Stimulated activated CD4-positive, alpha-beta T cell treated with anti-CD3 and anti-CD28 coated beads, Interleukin-15, amount 100 ng/mL, for 1 hour (primary cell): Measurements from ENCODE around the gene SV2B.

Source experiments
- DNase-seq, 2 donors: peaks; one replicate each; pipeline ENCODE4 v3.0.0-alpha.2; 2020; ENCODE audit warnings: low read depth in 1 of 2, low spot score in 1 of 2

SV2B gene

DNA sequence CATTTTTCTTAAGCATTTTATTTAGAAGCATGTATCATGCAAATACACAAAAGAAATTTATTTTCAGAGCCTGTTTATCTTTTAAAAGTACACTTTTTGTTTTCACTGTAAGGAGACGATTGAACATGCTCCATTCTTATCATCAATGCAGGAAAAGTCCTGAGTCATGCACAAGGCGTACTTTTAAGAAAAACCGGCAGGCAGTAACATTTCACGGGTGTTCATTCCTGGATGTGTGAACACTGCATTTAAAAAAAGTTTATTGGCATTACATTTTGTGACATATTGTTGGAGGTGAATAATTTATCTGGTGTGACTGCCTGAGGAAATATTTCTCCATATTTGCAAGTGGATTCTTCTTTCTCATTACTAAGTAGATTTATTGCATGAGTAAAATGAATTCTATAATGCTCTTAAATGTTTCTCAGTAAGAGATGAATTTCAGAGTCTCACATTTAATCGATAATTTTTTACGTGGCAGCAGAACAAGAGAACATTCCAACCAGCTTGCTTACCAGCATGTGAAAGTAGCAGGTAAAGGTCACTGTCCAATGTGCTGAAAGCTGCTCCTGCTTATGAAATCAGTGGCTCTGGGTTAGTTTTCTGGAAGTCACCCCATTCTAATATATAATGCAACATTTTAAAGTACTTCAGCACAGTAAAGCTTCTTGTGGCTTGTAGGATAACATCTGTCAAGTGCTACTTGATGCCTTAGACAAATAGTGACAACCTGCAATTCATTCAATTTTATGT lies 87.0 kb downstream of the SV2B start:
- DNase-seq: no peak

DNA sequence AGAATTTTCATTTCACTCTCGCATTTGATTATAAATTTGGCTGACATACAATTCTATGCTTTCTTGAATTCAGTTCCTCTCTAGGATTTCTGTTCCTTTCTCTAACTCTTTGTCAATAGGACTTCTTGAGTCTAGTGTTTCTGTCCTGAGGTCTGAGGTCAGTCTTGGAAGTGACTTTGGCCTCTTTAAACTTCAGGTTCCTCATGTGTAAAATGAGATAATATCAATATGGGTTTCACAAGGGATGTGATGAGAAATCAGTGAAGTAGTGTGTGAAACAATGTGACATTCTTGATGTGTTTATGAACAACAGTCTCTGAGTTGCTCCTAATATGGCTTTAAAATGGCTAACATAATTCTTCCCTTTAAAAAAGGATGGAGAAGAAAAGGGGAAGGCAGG lies 92.2 kb downstream of the SV2B start:
- DNase-seq: no peak

DNA sequence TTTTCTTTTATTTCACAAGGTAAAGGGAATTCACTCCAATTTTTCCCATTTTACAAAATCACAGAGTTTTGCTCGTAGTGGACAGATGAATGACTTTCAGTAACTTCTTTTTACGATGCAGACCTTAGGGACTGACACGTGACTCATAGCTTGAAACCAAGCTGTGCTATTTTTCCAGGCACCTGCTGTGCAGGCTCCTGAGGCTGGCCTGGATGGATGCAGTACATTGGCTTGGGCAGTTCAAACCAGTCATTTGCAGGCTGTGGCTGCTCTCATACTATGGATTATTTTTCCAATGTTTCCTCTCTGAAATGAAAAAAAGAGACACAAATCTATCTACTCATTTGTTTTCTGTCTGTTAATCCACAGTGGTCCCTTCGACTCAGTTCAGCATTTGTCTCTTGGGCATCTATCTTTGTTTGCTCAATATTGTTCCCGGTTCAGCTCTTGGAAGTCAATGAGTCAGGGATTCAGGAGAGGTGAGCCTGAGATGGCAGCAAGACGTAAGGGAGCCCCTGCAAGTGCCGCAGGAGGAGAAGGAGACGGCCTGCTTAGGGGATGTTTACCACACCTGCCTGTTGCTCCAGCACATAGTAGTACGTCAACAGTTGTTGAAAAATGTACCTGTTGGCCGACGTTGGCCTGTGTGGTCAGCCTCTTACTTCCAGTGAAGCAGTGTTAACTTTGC lies 92.8 kb downstream of the SV2B start:
- DNase-seq: no peak

DNA sequence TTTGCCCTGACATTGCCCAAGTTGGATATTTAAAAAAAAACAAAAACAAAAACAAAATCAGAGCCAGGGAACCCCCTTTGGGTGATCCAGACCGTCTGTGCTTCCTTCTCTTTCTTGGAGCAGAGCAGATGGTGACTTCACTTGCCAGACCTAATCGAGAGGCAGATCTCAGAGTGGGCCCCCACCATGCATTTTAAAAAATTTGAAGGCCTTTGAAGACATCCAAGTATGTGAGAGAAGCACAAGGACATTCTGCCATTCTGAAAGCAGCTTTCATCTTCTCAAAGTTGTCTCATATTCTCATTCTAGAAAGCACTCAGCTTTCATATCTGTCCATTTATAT lies 93.3 kb downstream of the SV2B start:
- no peak for DNase-seq

DNA sequence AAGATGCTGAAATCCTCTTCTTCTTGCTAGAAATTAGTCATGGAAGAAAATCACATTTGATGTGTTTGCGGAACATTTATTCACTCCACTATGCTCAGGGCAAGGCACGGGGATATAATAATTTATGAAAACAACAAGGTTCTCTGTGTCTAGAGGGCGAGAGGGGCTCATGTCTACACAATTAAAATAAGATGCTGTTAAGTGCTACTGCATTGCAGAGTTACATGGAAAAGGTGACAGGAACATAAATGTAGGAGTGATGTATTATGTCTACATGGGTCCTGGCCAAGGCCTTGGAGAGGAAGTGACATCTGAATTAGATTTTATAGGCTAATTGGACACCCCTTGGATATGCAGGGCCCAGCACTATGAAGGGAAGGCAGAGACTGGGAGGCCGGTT lies 96.1 kb downstream of the SV2B start:
- DNase-seq: no peak

DNA sequence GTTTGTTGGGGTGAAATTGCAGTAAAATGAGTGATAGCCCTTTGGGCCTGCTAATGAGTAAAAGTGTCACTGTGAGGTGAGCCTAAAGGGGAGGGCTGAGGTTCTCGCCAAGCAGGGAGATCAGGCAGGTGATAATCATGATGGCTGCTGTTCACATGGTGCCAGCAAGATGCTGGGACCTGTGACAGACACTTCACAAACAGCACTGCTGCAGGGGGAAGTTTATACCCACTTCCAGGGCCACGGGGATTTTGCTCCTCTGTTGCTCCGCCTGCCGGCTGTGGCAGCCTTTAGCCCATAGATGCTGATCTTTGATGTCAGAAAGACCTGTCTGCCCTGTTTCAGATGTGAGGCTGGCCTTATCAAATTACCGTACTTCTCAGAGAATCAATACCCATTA lies 96.7 kb downstream of the SV2B start:
- no peak for DNase-seq

DNA sequence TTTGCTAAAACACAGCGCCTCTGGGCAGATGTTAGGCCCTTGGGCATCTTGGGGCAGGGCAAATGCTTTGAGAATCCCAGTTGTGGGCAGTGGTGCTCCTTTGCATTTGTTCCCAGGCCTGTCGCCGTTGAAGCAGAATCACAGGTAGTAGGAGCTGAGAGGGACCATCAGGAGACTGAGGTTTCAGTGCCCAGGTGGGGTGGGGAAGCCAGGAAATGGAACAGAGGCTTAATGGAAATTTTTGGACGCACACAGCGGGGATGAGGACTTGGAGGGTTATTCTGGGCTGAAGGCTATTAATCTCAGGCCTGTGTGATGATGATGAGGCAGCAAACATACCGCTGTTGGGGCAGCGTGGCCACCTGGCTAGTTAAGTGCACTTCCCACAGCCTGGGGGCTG lies 99.5 kb downstream of the SV2B start:
- no peak for DNase-seq

DNA sequence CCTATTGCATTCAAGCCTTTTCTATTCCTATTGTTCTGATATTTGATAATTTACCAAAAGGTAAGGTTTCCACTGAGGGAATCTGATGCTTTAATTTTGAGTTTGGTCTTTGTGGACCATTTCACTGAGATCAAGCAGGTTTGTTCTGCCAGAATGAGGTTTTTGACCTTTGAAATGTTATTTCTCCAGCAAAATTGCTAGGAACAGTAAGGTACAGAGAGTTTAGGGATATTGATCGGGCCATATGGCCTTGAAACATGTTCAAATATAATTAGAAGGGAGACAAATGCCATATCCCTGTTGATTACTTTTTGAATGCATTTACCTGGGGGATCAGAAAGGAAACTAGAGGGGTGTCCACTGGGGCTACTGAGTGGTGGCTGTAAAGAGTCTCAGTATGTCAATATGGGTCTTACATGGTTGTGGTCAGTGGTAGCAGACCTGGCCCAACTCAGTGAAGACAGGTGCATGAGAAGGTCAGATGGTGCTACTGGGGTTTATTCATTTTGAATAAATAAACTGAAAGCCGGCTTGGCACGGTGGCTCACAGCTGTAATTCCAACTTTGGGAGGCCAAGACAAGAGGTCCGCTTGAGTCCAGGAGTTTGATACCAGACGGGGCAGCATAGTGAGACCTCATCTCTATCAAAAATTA lies 100.2 kb downstream of the SV2B start:
- DNase-seq: no peak

DNA sequence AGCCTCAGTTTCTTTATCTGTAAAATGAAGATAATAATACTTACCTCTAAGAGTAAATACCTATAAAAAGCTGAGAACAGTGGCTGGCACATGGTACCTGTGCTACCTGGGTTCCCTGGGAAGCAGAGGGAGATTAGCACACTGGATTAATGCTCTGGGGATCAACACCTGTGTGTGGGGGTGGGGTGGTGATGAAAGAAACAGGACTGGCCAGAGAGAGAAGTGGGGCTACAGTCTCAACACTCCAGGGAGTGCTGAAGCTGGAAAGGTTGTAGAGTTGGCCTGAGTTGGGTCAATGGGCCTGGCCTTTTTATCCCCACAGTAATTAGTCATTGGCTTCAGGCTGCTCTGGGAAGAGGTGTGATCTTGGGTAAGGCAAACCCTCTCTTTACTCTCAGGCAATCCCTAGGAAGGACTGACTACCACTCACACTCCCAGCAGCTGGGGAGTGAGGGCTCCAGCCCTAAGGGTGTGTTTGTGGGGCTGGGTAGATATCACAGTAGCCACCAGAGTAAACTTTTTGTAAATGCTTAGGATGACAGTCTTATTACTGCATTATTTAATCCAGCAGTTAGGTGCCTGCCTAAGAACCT lies 102.5 kb downstream of the SV2B start:
- DNase-seq: no peak

DNA sequence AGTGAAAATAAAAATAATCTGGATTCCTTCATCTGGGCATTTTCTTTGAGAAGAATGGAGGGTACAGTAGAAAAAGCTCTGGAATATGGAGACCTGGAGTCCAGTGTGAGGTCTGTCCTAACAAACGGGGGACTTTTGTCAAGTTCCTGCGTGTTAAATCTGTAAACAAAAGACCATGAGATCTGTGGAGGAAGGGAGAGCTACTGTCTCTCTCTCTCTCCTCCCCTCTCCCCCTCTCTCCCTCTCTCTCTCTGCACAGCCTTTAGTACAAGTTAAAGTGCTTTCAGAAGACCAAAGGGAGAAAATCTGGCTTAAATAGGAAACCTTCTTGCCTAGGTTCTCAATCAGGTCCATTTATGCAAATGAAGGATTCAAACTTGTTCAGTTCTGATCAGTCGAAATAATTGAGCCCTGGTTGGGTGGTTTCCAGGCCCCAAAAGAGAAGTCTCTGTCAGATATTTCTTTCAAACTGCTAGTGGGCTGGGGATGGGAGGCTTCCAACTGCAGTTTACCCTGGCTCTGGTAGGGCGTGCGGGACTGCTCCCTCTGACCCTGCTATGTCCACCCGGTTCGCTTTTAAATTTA lies 103.7 kb downstream of the SV2B start:
- no peak for DNase-seq

DNA sequence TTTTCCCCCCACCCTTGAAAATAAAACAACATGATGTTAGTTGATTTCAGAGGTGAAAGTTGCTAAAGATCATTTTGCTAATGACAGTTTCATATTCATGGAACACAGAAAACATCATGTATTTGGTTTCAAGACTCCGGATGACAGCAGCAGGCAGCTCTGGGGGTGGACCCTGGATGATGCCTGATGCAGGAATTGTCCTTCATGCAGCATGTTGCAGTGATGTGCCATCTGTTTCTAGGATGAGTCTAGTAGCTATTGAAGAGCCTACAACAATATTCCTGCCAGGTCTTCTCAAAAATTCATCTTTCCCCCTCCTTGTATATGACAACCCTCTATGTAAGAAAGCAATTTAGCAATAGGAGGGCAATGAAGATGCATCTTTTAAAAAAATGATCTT lies 108.3 kb downstream of the SV2B start:
- DNase-seq: no peak

DNA sequence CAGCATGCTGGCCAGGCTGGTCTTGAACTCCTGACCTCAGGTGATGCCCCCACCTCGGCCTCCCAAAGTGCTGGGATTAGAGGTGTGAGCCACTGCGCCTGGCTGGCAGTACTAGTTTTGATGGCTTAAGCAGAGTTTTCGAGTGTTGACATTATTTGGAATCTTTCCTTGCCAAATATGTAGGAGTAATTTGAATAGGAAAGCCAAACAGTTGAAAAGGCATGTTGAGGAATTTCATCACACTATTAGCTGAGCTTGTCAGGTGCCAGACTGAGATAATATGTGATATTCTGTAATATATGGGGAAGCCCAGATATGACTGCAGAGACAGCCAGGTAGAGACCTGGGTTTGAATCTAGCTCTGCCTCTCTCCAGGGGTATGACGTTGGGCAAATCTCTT lies 109.3 kb downstream of the SV2B start:
- DNase-seq: no peak

DNA sequence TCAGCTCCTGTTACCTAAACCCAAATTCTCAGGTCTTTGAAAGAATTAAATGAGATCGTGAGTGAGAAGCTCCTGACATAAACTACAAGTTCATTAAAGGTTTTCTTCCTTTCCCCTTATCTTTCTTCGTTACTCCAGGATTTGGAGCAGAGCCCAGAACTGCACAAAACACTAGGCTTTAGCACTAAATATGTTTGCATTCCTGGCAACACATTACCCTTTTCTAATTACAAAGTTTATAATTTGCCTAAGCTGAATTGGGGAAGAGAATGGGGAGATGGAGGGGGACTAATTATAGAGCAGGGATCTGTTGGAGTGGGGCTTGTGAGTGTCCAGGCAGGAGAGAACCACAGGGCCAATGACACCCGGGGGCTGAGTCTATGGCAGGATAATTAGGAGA lies 109.7 kb downstream of the SV2B start:
- DNase-seq: no peak

DNA sequence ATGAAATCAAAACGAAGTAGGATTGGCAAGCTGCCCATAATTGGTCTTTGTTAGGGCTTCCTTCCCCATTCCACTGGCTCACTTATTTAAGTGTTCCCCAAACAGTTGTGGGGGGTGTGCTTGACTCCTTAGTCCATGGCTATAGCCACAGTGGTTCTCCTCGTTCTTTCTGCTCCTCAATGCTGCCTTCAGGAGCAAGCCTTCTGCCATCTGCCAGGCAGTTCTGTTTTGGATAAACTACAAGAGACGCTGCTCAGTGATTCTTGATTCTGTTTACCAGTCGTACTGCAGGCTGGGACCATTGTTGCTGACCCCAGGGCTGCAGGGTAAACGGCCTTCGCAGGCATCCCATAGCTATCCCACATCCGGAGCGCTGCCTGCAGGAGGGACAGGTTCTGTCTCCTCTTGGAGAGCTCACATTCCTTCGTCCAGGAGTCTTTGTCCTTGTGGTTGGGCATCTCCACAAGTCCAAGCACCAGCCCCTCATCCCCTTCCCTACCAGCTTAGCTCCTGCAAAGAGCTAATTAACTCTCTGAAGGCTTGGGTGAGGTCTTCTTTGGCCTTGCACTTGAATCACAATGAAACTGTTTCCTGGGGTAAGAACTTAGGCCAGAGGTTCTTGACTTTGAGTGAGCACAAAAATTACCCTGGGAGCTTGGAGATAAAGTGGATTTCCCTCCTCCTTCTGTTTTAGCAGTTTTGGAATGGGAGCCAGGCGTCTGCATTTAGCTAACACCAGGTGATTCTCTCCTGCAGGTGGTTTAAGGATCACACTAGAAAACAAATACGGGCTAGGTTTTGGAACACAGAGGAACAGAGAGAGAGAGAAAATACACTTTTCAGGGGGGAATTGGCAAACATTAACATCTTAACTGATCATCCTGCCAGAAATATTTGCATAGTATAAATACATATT lies 114.9 kb downstream of the SV2B start:
- DNase-seq: no peak

DNA sequence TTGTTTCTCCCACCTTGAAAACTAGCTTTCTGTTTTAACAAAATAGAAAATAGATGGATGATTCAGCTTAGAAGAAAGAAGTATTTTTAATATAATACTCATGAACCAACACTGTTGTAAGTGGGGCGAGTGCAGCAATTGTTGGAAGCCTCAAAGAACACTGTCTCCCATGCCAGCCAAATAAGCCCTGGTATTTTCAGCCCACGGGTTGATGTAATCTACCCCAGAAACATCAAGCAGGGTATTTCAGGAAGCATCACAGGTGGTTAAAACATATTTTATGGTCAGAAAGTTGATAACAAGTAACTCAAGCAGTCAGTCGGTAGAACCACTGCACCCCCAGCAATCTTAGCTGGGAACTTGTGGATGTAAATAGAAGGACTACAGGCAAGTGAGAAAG lies 115.9 kb downstream of the SV2B start:
- no peak for DNase-seq

DNA sequence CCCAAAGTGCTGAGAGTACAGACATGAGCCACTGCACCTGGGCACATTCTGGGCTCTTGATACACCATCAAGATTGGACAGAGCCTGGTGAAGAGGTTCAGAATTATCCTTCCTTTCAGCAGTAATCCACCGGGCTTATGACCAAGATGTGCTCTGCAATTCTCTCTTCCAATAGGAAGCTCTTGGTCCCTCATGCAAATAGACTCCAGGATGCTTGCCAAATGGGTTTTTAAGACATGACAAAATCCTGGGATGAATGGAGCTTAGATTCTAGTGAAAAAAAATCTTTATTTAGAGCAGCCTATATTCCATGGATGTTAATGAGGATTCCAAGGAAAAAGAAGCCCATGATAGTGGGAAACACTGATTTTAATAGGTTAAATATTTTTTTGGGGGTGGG lies 119.1 kb downstream of the SV2B start:
- no peak for DNase-seq

DNA sequence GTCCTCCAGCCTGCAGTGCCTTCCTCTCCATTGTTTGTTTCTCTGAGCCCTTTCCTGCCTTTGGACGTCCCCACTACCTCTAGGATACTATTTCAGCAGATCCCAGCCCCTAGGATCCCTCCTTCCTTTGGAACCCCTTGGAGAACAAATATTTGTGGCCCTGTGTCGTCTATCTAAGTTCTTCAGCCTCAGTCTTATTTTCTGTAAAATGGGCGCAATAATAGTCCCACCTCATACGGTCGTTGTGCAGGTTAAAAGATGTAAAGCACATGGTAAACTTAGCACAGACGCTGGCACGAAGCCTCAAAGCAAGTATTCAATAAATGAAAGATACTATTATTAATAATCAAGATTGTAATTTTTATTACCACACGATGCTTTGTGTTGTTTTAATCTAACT lies 122.0 kb downstream of the SV2B start:
- DNase-seq: no peak

DNA sequence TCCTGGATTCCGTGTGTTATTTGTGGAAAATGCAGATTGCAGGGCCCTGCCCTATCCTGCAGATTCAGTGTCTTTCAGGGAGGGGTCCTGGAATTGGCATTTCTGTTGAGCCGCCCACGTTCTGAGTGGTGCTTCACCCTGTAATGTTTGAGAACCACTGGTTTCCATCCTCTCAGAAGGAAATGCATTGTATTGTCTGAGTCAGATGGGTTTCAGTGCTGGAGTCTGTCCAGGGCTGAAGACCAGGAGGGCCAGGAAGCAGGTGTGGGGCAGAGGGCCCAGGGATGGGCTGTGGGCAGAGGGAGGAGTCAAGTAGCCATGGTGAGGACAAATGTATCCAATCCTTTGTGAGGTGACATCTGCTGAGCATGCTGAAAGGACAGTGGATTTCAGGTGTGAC lies 123.8 kb downstream of the SV2B start:
- DNase-seq: no peak

DNA sequence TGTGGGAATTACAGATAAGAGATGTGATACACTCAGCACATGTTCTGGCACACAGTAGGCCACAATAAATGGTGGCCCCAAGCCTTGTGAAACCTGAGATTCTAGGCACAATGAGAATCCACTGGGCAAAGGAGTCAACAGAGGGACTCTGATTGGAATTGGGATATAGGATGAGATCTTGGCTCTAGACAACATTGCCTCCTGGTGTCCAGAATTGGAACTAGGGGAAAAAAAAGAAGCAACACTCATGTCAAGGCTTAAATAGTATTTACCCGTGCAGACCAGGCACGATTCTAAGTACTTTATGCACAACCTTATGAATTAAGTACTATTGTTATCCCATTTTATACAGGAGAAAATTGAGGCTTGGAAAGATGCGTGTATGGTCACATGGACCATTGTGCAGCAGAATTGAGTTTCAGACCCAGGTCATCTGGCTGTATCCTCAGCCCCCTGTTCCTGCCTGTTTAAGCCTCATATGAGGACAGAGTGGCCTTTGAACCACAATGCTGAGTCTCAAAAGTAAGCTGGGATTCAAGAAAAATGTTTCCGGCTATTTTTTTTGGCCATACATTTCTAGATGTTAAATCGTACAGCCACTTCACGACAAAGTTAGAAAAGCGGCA lies 124.8 kb downstream of the SV2B start:
- DNase-seq: no peak

DNA sequence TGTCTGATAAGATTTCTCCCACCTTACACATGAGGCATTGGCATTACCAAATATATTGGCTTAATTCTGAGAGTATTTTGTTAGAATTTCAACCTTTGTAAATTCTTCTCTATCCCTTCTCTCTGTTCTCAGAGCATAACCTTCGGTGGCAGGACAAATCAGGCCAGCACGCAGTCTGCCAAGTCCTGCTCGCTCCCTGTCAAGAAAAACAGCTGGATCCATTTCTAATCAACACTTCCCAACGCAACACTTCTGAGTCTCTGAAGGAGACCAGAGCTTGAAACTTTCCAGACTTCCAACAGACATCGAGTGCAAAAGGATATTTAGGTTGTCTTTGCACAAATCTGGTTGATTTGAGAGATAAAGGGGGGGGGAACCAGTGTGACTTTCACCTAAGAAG lies 125.7 kb downstream of the SV2B start:
- no peak for DNase-seq
